ENCODE data around the gene TPM3.

The TPM3 gene

DNA sequence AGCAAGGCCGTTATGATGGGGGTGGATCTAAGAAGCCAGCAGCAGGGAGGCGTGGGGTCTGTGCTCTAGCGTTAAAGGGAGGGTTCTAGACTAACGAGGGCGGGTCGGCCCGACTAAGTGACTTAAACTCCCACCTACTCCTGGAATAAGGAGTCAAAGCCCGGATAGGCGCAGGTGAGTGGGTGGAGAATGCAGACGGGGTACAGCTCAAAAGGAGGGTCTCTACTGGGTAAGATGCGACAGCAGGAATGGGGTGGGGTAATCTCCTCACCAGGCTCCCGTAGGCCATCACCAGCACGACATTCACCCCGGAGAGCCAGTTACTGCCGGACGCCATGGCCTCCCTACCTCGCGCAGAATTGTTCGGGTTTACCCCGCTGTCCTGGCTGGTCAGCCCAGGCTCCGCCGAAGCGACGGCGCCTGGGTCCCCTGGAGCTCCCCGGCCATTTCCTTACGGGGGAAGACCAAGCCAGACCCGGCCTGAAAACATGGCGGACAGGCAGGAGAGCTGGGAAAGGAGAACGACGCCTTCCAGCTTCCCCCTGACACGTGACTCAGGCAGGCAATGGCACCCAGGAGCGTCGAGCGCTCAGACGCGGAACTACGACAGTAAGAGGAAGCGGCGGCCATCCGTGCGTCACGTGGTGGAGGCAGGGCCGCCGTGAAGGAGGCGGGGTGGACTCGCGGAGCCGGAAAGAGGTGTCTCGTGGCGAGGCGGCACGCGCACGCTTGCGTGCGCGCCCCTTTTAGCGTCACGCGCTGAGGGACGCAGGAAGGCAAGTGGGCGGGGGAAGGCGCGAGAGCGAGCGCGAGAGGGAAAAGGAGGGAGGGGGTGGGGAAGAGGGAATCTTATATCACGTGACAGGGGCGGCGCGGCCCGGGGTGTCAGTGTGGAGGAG lies 28.4 kb upstream of the TPM3 start, which contains the start of gene UBAP2L:
UBAP2L (plus strand) TSS at position 885 of the 899 bp plus-strand sequence. CDS start 4,169 bp downstream, outside the sequence.
- ATAC-seq = peak; percentile 94
- TF ChIP-seq, protein P1, sequence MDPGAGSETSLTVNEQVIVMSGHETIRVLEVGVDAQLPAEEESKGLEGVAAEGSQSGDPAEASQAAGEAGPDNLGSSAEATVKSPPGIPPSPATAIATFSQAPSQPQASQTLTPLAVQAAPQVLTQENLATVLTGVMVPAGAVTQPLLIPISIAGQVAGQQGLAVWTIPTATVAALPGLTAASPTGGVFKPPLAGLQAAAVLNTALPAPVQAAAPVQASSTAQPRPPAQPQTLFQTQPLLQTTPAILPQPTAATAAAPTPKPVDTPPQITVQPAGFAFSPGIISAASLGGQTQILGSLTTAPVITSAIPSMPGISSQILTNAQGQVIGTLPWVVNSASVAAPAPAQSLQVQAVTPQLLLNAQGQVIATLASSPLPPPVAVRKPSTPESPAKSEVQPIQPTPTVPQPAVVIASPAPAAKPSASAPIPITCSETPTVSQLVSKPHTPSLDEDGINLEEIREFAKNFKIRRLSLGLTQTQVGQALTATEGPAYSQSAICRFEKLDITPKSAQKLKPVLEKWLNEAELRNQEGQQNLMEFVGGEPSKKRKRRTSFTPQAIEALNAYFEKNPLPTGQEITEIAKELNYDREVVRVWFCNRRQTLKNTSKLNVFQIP (CRISPR knock-in tag; IDR thresholded peaks at IDR 0.05; ENCODE audit: borderline replicate concordance, low read depth) = peak; percentile 76; the same call in 1 of the 2 replicates
- TF ChIP-seq TOX (CRISPR knock-in tag; IDR thresholded peaks at IDR 0.05; ENCODE audit: borderline replicate concordance) = no peak
- TF ChIP-seq CSDC2 (CRISPR knock-in tag; IDR thresholded peaks at IDR 0.05) = peak; percentile 50; the same call in 1 of the 2 replicates
- TF ChIP-seq ISL1 (CRISPR knock-in tag; IDR thresholded peaks at IDR 0.05) = no peak
- TF ChIP-seq, protein P2, sequence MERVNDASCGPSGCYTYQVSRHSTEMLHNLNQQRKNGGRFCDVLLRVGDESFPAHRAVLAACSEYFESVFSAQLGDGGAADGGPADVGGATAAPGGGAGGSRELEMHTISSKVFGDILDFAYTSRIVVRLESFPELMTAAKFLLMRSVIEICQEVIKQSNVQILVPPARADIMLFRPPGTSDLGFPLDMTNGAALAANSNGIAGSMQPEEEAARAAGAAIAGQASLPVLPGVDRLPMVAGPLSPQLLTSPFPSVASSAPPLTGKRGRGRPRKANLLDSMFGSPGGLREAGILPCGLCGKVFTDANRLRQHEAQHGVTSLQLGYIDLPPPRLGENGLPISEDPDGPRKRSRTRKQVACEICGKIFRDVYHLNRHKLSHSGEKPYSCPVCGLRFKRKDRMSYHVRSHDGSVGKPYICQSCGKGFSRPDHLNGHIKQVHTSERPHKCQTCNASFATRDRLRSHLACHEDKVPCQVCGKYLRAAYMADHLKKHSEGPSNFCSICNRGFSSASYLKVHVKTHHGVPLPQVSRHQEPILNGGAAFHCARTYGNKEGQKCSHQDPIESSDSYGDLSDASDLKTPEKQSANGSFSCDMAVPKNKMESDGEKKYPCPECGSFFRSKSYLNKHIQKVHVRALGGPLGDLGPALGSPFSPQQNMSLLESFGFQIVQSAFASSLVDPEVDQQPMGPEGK (CRISPR knock-in tag; IDR thresholded peaks at IDR 0.05; ENCODE audit: borderline replicate concordance) = no peak
- peak; percentile 11; the same call in 1 of the 2 replicates for TF ChIP-seq TSHZ2 (CRISPR knock-in tag; IDR thresholded peaks at IDR 0.05)
- TF ChIP-seq RARB (CRISPR knock-in tag; IDR thresholded peaks at IDR 0.05) = 0 out of 2 replicates have a peak, but pooled peaks have one; percentile 24
- TF ChIP-seq ARNTL (CRISPR knock-in tag; IDR thresholded peaks at IDR 0.05; ENCODE audit: borderline replicate concordance, low read depth) = 0 out of 2 replicates have a peak, but pooled peaks have one; percentile 35
- TF ChIP-seq ZNF565 (CRISPR knock-in tag; conservative IDR thresholded peaks at IDR 0.05; ENCODE audit: low read depth) = no peak
- no peak for TF ChIP-seq OSR1 (CRISPR knock-in tag; IDR thresholded peaks at IDR 0.05)
- TF ChIP-seq, protein P3, sequence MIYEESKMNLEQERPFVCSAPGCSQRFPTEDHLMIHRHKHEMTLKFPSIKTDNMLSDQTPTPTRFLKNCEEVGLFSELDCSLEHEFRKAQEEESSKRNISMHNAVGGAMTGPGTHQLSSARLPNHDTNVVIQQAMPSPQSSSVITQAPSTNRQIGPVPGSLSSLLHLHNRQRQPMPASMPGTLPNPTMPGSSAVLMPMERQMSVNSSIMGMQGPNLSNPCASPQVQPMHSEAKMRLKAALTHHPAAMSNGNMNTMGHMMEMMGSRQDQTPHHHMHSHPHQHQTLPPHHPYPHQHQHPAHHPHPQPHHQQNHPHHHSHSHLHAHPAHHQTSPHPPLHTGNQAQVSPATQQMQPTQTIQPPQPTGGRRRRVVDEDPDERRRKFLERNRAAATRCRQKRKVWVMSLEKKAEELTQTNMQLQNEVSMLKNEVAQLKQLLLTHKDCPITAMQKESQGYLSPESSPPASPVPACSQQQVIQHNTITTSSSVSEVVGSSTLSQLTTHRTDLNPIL (CRISPR knock-in tag; IDR thresholded peaks at IDR 0.05; ENCODE audit: low read depth) = no peak
- TF ChIP-seq ZNF8 (CRISPR knock-in tag; IDR thresholded peaks at IDR 0.05) = no peak

DNA sequence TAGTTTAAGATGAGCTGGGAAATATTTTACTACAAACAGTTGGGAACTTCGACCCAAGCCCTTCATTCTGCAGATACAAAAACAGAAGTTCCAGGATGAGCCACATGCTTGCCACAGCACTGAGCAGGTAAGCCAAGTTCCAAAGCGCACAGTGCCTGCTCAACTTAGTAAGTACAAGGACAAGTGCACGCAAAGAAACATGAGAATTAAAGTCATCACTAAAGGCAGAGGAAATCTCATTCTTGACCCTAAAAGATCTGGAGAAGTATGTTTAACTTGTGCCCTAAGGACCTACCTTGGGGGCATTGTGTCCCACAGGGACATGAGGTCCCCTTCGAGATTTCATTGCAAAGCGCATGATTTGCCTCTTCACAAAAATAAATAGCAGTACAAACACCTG lies 27.6 kb upstream of the TPM3 start:
- TF ChIP-seq ZFP30 (CRISPR knock-in tag; IDR thresholded peaks at IDR 0.05) = no peak
- TF ChIP-seq GLIS3 (CRISPR knock-in tag; IDR thresholded peaks at IDR 0.05) = no peak
- no peak for TF ChIP-seq ISL1 (CRISPR knock-in tag; IDR thresholded peaks at IDR 0.05)
- no peak for TF ChIP-seq ZNF565 (CRISPR knock-in tag; conservative IDR thresholded peaks at IDR 0.05; ENCODE audit: low read depth)
- no peak for TF ChIP-seq ZNF8 (CRISPR knock-in tag; IDR thresholded peaks at IDR 0.05)
- TF ChIP-seq, protein P2 (CRISPR knock-in tag; IDR thresholded peaks at IDR 0.05; ENCODE audit: borderline replicate concordance) = no peak
- TF ChIP-seq OSR1 (CRISPR knock-in tag; IDR thresholded peaks at IDR 0.05) = no peak
- TF ChIP-seq, protein P1 (CRISPR knock-in tag; IDR thresholded peaks at IDR 0.05; ENCODE audit: borderline replicate concordance, low read depth) = no peak
- TF ChIP-seq CSRNP3 (CRISPR knock-in tag; IDR thresholded peaks at IDR 0.05) = no peak
- no peak for TF ChIP-seq RARB (CRISPR knock-in tag; IDR thresholded peaks at IDR 0.05)
- no peak for TF ChIP-seq ARNTL (CRISPR knock-in tag; IDR thresholded peaks at IDR 0.05; ENCODE audit: borderline replicate concordance, low read depth)
- no peak for ATAC-seq

All from SK-N-SH treated with all-trans-retinoic acid at 6 μM for 48 hours (cell line).